DMS53 treated with DMSO at 0.1 percent for 48 hours (cell line): ENCODE data around the gene RFTN2.
"Not testable (repeated sequence)": the region's sequence is repeated elsewhere in the genome, so short reads cannot be mapped to it uniquely, and the experiment has no call there.

ENCODE experiments used
- DNase-seq: peaks from one replicate; lab custom pipeline; 2025; ENCODE audit not compliant: unreplicated experiment; lab: John Stamatoyannopoulos, UW

The RFTN2 gene

DNA sequence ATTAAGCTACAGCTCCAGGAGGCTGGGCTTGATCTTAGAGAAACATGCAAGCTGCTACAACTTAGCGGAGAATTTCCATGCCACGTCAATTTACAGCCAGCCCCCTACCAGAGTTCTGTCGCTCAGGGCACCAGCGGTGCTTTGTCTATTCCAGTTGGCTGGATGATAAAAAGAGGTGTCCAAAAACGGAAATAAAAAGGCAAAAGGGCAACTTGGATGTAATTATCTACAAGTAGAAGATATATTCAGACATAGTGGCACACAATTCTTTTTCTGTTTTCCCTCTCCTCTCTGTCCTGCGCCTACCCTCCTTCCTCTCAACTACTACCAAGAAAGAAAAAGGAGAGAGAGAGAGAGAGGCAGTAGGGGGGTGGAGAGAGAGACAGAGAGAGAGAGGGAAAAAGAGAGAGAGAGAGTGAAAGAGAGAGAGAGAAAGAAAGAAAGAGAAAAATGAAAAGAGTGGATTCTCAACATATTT, 363 bp upstream of the RFTN2 start:
- DNase-seq, result no peak

GRCh38 chr2:197674591-197674990, 796 bp downstream of the RFTN2 start:
- DNase-seq, result no peak

DNA sequence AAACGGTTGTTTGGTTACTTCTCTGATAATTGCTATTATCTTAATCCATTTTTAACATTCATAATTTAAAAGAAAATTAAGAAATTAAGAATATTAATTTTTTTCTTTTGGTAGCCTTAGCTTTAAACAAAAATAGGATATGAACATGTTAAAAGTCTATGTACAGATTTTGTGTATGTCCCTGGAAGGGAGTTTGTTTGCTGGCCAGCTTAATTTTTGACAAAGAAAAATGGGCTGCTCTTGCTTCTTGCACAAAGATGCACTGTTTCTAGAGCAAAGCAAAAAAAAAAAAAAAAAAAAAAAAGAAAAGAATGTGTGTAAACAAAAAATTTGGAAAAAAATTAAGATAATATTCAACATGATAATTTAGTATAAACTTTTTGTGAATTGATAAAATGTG, 1.3 kb downstream of the RFTN2 start:
- DNase-seq, result no peak

DNA sequence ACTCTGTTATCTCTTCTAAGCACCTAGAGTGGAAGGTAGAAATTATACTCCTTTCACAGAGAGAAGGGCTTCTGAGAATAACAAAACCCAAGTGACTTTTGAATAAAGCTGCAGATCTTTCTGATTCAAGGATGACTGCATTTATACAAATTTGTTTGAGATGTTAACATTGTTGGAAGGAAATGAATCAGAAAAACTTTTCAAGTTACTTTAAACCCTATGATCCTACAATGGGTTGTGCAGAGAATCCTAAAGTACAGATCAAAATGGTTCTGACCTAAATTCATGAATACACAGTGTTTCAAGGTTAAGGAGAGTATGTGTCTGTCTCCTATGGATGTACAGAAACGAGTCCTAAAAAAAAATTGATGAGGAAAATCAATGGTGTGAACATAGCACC, 1.8 kb downstream of the RFTN2 start:
- no peak for DNase-seq

DNA sequence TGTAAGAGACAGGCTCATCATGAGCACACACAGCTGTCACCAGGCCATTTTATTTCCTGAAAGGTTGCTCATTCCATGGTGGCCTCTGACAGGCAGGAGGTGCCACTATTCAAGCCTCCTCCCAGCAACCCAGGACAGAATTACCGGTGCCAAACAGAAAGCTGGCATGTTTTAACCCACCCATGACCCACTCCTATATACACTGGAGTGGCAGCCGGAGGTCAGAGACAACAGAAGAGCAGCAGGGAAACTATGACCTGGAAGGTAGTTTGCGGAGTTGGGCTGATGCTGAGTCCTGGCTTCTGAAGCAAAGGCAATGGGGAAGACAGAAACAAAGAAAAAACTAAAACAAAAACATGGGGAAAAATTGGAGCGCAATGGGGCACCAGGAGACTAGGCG, 2.3 kb downstream of the RFTN2 start:
- no peak for DNase-seq

GRCh38 chr2:197672371-197672893, 3.0 kb downstream of the RFTN2 start:
- DNase-seq, result no peak

GRCh38 chr2:197669077-197669476, 6.3 kb downstream of the RFTN2 start:
- no peak for DNase-seq

DNA sequence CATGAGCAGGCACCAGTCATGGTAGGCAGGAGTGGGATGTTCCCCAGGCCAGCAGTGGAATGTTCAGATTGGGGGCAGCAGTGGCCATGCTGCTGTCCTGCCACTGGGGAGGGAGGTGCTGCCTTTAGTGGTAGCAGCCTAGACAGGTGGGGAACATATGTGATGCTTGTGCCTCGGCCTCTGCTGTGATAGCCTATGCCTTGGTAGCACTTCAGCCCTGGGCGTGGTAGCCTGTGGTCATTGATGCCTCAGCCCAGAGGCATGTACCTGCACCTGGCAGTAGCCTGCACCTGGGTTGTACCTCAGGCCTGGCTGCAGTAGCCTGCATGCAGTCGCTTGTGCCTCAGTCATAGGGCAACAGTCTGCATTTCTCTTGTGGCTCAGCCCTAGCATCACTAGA, 7.1 kb downstream of the RFTN2 start:
- DNase-seq, result no peak

- DNase-seq, result no peak
Observed at GRCh38 chr2:197666277-197666676, 9.1 kb downstream of the RFTN2 start.

GRCh38 chr2:197661626-197662025, 13.8 kb downstream of the RFTN2 start:
- DNase-seq, result no peak

DNA sequence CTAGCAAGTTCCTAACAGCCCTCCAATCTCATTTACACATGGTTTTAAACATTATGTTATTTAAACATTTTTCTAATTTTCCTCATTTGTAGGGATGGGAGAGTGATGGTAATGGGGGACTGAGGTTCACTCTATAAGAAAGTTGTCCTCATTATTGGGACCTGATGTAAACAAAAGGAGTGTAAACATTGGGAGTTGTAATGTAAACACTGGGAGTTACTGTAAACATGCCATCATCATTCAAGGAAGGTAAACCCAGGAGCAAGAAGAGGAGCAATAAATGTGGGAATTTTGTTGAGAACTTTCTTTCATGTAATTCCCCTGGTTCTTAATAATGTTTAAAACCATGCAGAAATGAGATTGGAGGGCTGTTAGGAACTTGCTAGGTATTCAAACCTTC, 17.8 kb downstream of the RFTN2 start:
- peak; percentile 29 for DNase-seq

GRCh38 chr2:197647961-197648690, 27.3 kb downstream of the RFTN2 start:
- DNase-seq, result no peak

DNA sequence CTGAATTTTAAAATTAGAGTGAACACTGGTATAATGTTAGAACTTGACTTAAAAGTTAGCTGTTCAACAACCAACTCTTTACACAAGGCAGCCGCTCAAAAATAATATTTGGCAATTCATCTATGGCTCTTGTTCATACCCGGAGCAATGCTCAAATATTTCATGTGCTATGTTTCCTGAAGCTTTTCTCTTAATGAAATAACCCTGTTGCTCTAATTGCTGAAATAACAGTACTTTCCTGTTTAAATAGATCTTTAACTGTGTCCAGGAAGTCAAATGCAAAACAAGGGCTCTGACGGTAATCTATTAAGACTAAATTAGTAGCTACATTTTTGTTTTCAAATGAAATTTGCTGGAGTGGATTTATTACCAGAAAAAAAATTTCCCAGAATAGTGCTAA, 33.7 kb downstream of the RFTN2 start:
- no peak for DNase-seq

GRCh38 chr2:197640571-197641122, 34.7 kb downstream of the RFTN2 start:
- DNase-seq, result not testable (repeated sequence)

DNA sequence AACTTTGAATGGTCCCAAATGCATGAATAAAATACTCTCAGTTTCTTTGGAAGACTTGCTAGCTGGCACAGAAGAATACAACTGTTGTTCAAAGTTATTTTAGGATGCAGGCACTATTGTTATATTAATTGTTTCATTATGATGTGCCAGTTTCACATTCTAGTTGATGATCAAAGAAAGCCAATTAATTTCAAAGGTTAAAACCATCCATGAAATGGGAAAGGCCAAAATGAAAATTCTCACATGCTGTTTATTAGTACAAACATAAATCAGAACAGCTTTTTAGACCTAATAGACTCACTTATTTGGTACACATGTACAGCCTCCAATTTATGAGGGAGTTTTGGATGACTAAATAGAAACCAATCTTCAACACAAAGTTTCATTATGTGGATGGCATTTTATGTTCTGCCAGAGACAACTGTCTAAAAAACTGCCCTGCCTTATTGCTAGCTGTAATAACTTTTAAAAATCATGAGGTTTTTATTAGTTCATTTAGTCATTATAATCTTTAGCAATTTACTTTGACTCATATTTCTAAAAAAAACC, 42.2 kb downstream of the RFTN2 start:
- no peak for DNase-seq

GRCh38 chr2:197628043-197628500, 47.3 kb downstream of the RFTN2 start:
- no peak for DNase-seq

- DNase-seq, result no peak
Observed at GRCh38 chr2:197626965-197627625, 48.3 kb downstream of the RFTN2 start.

DNA sequence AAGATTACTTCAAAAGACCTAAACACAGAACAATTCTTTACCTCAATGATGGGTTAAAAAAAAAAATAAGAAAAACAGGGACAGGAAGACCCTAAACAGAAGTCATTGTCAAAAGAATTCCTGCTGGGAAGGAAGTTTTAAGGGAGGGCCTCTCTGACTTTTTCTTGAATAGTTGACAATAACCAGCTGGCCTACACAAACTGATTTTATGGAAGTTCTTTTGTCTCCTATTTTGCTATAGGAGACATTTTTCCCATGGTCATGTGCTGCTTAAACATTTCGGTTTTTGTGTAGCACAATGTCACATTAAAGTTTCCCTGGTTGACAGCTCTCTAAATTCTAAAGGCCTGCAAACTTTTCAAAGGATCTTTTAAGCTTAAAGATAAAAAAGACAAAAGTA, 55.3 kb downstream of the RFTN2 start:
- DNase-seq, result no peak

GRCh38 chr2:197615016-197615652, 60.3 kb downstream of the RFTN2 start:
- peak; percentile 97 for DNase-seq

- DNase-seq, result peak; percentile 69
Observed at GRCh38 chr2:197614532-197614931, 60.9 kb downstream of the RFTN2 start.

GRCh38 chr2:197613509-197613987, 61.8 kb downstream of the RFTN2 start:
- peak; percentile 99 for DNase-seq
